Measurements from ENCODE around the gene NUSAP1. TPM values are rescaled to one million over a fixed set of nuclear protein-coding genes. Genes with fewer than 3 reads are reported as not detected.
"Not testable (repeated sequence)": the region's sequence is repeated elsewhere in the genome, so short reads cannot be mapped to it uniquely, and the experiment has no call there.

NUSAP1 gene
- total RNA-seq, 1 donor from 2014 or later: 52.5 TPM

DNA sequence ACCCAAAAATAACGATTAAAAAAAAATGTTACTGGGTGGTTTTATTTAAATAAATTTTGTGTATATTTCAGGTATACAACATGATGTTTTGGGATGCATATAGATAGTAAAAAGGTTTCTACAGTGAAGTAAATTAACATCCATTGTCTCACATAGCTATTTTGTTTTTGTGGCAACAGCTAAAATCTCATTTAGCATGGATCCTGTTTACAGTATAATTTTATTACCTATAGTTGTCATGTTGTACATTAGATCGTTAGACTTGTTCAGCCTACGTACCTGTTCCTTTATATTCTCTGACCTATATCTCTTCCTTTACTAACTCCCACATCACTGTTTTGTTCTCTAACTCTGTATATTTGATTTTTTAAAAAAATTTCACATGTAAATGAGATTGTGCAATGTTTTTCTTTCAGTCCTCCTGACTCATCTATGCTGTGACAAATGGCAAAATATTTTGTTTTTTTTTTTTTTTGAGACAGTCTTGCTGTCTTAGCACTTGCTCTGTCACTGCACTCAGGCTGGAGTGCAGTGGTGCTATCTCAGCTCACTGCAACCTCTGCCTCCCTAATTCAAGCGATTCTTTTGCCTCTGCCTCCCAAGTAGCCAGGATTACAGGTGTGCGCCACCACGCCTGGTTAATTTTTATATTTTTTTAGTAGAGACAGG is 45.9 kb upstream of the NUSAP1 start:
- TF ChIP-seq, protein P1, sequence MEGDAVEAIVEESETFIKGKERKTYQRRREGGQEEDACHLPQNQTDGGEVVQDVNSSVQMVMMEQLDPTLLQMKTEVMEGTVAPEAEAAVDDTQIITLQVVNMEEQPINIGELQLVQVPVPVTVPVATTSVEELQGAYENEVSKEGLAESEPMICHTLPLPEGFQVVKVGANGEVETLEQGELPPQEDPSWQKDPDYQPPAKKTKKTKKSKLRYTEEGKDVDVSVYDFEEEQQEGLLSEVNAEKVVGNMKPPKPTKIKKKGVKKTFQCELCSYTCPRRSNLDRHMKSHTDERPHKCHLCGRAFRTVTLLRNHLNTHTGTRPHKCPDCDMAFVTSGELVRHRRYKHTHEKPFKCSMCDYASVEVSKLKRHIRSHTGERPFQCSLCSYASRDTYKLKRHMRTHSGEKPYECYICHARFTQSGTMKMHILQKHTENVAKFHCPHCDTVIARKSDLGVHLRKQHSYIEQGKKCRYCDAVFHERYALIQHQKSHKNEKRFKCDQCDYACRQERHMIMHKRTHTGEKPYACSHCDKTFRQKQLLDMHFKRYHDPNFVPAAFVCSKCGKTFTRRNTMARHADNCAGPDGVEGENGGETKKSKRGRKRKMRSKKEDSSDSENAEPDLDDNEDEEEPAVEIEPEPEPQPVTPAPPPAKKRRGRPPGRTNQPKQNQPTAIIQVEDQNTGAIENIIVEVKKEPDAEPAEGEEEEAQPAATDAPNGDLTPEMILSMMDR (IDR thresholded peaks at IDR 0.05; ENCODE audit: unreplicated experiment): no peak
- Mint-ChIP-seq H3K27me3 (ENCODE audit: low read depth) (no peaks in the 10 kb centered on the region), H3K4me3 (no peak overlapping the region), H3K4me1 (peaks cover 15% of the 10 kb centered on the region), H3K36me3 (peaks cover 25% of the 10 kb centered on the region), H3K9me3 (no peaks in the 10 kb centered on the region), H3K27ac (no peak overlapping the region)
- DNase-seq (ENCODE audit: low spot score in 2 of 2, unreplicated experiment in 2 of 2): no peak

DNA sequence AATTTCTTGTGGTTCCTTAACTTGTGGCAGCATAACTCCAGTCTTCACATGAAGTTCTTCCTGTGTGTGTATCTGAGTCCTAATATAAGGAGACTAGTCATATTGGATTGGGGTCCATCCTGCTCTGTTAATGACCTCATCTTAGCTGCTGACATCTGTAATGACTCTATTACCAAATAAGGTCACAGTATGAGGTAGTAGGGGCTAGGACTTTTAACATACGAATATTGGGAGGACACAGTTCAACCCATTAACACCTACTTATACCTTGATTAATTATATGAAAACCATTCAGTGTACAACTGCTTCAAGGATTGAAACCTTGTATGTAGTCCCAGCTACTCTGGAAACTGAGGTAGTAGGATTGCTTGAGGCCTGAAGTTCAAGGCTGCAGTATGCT is 44.2 kb upstream of the NUSAP1 start:
- H3K9me3 Mint-ChIP-seq: no peaks in the 10 kb centered on the region
- TF ChIP-seq, protein P1 (IDR thresholded peaks at IDR 0.05; ENCODE audit: unreplicated experiment): no peak
- no peak for DNase-seq (ENCODE audit: low spot score in 2 of 2, unreplicated experiment in 2 of 2)
- H3K36me3 Mint-ChIP-seq: peaks cover 28% of the 10 kb centered on the region
- H3K27ac Mint-ChIP-seq: no peak overlapping the region
- no peak overlapping the region for H3K4me3 Mint-ChIP-seq
- H3K27me3 Mint-ChIP-seq (ENCODE audit: low read depth): no peaks in the 10 kb centered on the region
- H3K4me1 Mint-ChIP-seq: peaks cover 15% of the 10 kb centered on the region

DNA sequence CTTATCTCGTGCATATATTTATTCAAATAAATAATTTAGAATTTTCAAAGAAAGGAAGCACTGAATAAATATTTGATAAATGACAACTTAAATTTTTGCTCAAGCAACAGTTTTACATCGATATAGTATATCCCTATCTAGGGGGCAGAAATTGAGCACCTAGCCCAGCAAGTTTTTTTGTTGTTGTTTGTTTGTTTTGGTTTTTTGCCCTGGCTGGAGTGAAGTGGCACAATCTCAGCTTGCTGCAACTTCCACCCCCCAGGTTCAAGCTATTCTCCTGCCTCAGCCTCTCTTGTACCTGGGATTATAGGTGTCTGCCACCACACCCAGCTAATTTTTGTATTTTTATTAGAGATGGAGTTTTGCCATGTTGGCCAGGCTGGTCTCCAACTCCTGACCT is 42.7 kb upstream of the NUSAP1 start:
- TF ChIP-seq, protein P1 (IDR thresholded peaks at IDR 0.05; ENCODE audit: unreplicated experiment): no peak
- Mint-ChIP-seq H3K9me3 (no peaks in the 10 kb centered on the region), H3K4me1 (peaks cover 10% of the 10 kb centered on the region), H3K27me3 (ENCODE audit: low read depth) (no peaks in the 10 kb centered on the region), H3K4me3 (no peak overlapping the region), H3K27ac (no peak overlapping the region), H3K36me3 (peaks cover 30% of the 10 kb centered on the region)
- no peak for DNase-seq (ENCODE audit: low spot score in 2 of 2, unreplicated experiment in 2 of 2)

DNA sequence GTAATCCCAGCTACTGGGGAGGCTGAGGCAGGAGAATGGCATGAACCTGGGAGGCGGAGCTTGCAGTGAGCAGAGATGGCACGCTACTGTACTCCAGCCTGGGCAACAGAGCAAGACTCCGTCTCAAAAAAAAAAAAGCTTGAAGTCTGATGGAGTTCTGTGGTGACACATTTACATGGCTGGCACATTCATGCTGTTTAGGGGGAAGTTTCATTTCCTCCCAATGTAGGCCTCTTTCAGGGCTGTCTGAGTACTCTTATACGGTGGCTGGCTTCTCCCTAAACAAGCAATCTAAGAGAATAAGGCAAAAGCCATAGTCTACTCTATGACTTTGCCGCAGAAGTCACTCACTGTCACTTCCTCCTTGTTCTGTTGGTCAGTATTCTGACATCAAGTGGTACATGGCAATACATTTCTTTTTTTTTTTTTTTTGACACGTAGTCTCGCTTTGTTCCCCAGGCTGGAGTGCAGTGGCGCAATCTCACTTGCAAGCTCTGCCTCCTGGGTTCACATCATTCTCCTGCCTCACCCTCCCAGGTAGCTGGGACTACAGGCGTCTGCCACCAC is 41.5 kb upstream of the NUSAP1 start:
- Mint-ChIP-seq H3K4me1 (no peaks in the 10 kb centered on the region), H3K36me3 (peaks cover 20% of the 10 kb centered on the region), H3K27me3 (ENCODE audit: low read depth) (no peaks in the 10 kb centered on the region), H3K9me3 (no peaks in the 10 kb centered on the region), H3K4me3 (no peak overlapping the region), H3K27ac (no peak overlapping the region)
- no peak for DNase-seq (ENCODE audit: low spot score in 2 of 2, unreplicated experiment in 2 of 2)
- TF ChIP-seq, protein P1 (IDR thresholded peaks at IDR 0.05; ENCODE audit: unreplicated experiment): no peak

DNA sequence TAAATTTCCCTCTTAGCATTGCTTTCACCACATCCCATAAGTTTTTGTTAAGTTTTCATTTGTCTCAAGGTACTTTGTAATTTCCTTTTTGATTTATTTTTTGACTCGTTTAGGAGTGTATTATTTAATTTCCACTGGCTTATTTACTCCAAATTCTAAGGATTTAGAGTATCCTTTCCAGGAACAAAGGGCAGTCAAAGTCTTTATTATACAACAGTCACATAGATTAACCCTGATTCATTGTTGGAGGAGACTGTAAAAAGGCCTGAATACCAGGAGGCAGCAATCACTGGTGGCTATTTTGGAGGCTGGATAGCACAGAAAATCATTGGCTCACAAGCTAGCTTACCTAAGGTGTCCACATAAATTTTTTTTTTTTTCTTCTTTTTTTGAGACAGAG is 40.2 kb upstream of the NUSAP1 start:
- Mint-ChIP-seq H3K36me3 (peaks cover 12% of the 10 kb centered on the region), H3K4me3 (no peak overlapping the region), H3K27me3 (ENCODE audit: low read depth) (no peaks in the 10 kb centered on the region), H3K9me3 (no peaks in the 10 kb centered on the region), H3K27ac (peak overlapping the region; percentile 54), H3K4me1 (no peaks in the 10 kb centered on the region)
- TF ChIP-seq, protein P1 (IDR thresholded peaks at IDR 0.05; ENCODE audit: unreplicated experiment): no peak
- no peak for DNase-seq (ENCODE audit: low spot score in 2 of 2, unreplicated experiment in 2 of 2)

DNA sequence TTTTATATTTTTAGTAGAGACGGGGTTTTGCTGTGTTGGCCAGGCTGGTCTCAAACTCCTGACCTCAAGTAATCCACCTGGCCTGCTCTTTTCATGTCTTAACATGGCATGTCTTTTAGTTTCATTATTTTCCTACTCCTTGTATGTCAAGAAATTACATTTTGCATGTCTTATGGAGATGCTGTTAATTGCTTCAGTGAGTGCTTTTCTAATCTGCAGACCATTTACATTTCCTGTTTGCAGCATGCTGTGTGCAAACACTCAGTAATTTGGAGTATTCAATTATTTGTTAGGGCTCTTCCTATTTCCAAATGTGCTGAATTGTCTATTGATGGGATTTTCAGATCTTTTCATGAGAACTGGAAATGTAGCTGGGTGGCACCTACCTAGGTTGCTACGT is 31.5 kb upstream of the NUSAP1 start:
- peaks cover 12% of the 10 kb centered on the region for H3K36me3 Mint-ChIP-seq
- not testable (repeated sequence) for H3K4me1 Mint-ChIP-seq; H3K27ac Mint-ChIP-seq; H3K4me3 Mint-ChIP-seq; H3K9me3 Mint-ChIP-seq; DNase-seq (ENCODE audit: low spot score in 2 of 2, unreplicated experiment in 2 of 2); H3K27me3 Mint-ChIP-seq (ENCODE audit: low read depth)

All from mesothelial cell of epicardium (in vitro differentiated cells).